ENCODE measurements around the gene USP17L15. TPM values are rescaled to one million over a fixed set of nuclear protein-coding genes. Genes with fewer than 3 reads are reported as not detected.
"Not testable (repeated sequence)": the region's sequence is repeated elsewhere in the genome, so short reads cannot be mapped to it uniquely, and the experiment has no call there.

USP17L15 gene
- total and polyA plus RNA-seq, 2 donors (not counting 1 experiment from before 2014, with no cell fraction given) = not detected

DNA sequence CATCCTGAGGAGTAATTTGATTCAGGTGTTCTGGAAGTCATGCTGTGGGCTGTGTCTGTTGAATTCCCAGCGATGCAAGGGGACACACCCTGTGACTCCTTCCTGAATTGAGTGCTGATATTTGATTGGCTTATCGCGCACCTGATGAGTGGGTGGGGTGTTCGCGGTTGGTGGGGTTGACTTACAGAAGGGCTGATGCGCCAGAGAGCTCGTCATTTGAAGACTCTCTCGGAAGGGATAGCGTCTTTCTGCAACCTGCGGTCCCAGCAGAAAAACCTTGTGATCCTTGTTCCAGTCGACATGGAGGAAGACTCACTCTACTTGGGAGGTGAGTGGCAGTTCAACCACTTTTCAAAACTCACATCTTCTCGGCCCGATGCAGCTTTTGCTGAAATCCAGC lies 28.4 kb downstream of the USP17L15 start, which contains the start of gene USP17L21:
USP17L21 (plus strand) TSS at position 301 of the 400 bp plus-strand sequence; CDS start at position 301, 0 bp downstream.
- not testable (repeated sequence) for H4K20me1 ChIP-seq (ENCODE audit: control insufficient read depth, extremely low read depth, insufficient read depth, low read length); DNase-seq (ENCODE audit: low read depth in 2 of 2); H3K36me3 ChIP-seq (ENCODE audit: control insufficient read depth, insufficient read depth, low read length); H3K27me3 ChIP-seq (ENCODE audit: control insufficient read depth, insufficient read depth, low read length); H3K79me2 ChIP-seq (ENCODE audit: control insufficient read depth, insufficient read depth, low read length); H3K9ac ChIP-seq (ENCODE audit: insufficient read depth, low read length); H3K4me3 ChIP-seq (replicated peaks in 1 of 4; ENCODE audit: control extremely low read depth in 1 of 4, insufficient read depth in 1 of 4, low read depth in 3 of 4, low read length in 4 of 4); H3K27ac ChIP-seq (ENCODE audit: insufficient read depth, low read length); H3K4me1 ChIP-seq (ENCODE audit: control insufficient read depth, extremely low read depth, insufficient read depth, low read length); H3K9me3 ChIP-seq (ENCODE audit: control insufficient read depth, insufficient read depth, low read depth, low read length); H2AFZ ChIP-seq (ENCODE audit: low read length); H3K4me2 ChIP-seq (ENCODE audit: extremely low read depth, insufficient read depth, low read length)

DNA sequence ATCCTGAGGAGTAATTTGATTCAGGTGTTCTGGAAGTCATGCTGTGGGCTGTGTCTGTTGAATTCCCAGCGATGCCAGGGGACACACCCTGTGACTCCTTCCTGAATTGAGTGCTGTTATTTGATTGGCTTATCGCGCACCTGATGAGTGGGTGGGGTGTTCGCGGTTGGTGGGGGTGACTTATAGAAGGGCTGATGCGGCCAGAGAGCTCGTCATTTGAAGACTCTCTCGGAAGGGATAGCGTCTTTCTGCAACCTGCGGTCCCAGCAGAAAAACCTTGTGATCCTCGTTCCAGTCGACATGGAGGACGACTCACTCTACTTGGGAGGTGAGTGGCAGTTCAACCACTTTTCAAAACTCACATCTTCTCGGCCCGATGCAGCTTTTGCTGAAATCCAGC lies 33.1 kb downstream of the USP17L15 start, which contains the start of gene USP17L22:
USP17L22 (plus strand) TSS at position 301 of the 400 bp plus-strand sequence; CDS start at position 301, 0 bp downstream.
- not testable (repeated sequence) for H3K4me1 ChIP-seq (ENCODE audit: control insufficient read depth, extremely low read depth, insufficient read depth, low read length); H3K9ac ChIP-seq (ENCODE audit: insufficient read depth, low read length); H3K4me3 ChIP-seq (replicated peaks in 1 of 4; ENCODE audit: control extremely low read depth in 1 of 4, insufficient read depth in 1 of 4, low read depth in 3 of 4, low read length in 4 of 4); H3K4me2 ChIP-seq (ENCODE audit: extremely low read depth, insufficient read depth, low read length); DNase-seq (ENCODE audit: low read depth in 2 of 2); H3K27ac ChIP-seq (ENCODE audit: insufficient read depth, low read length); H3K79me2 ChIP-seq (ENCODE audit: control insufficient read depth, insufficient read depth, low read length); H2AFZ ChIP-seq (ENCODE audit: low read length); H3K9me3 ChIP-seq (ENCODE audit: control insufficient read depth, insufficient read depth, low read depth, low read length); H4K20me1 ChIP-seq (ENCODE audit: control insufficient read depth, extremely low read depth, insufficient read depth, low read length); H3K27me3 ChIP-seq (ENCODE audit: control insufficient read depth, insufficient read depth, low read length); H3K36me3 ChIP-seq (ENCODE audit: control insufficient read depth, insufficient read depth, low read length)

DNA sequence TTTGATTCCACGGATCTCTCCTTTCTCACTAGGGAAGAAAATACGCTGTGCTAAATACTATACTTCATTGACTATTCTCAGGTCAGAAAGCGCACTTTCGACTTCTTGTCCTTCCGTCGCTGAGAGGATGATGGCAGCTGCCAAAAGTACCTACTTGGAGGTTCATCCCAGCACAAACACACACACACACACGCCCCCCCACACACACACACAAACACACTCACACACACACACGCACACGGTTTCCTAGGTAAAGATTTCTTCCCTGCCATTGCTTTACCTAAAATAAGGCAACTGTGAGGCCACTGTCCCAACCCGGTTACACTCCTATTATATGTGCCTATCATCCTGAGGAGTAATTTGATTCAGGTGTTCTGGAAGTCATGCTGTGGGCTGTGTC lies 37.5 kb downstream of the USP17L15 start:
- H2AFZ ChIP-seq (ENCODE audit: low read length); H4K20me1 ChIP-seq (ENCODE audit: control insufficient read depth, extremely low read depth, insufficient read depth, low read length); H3K79me2 ChIP-seq (ENCODE audit: control insufficient read depth, insufficient read depth, low read length); H3K9ac ChIP-seq (ENCODE audit: insufficient read depth, low read length); H3K4me1 ChIP-seq (ENCODE audit: control insufficient read depth, extremely low read depth, insufficient read depth, low read length); H3K27ac ChIP-seq (ENCODE audit: insufficient read depth, low read length); H3K4me2 ChIP-seq (ENCODE audit: extremely low read depth, insufficient read depth, low read length); DNase-seq (ENCODE audit: low read depth in 2 of 2); H3K4me3 ChIP-seq (replicated peaks in 1 of 4; ENCODE audit: control extremely low read depth in 1 of 4, insufficient read depth in 1 of 4, low read depth in 3 of 4, low read length in 4 of 4); H3K27me3 ChIP-seq (ENCODE audit: control insufficient read depth, insufficient read depth, low read length); H3K9me3 ChIP-seq (ENCODE audit: control insufficient read depth, insufficient read depth, low read depth, low read length); H3K36me3 ChIP-seq (ENCODE audit: control insufficient read depth, insufficient read depth, low read length): not testable (repeated sequence)

Other genes with a start within 250 kb of the USP17L15 start
- not detected in 2 replicates for gene FAM90A26, start 64.0 kb upstream of the USP17L15 start, total RNA-seq
- gene FAM90A26, start 64.0 kb upstream of the USP17L15 start, polyA plus RNA-seq = not detected in 2 replicates
- gene USP17L10, start 23.7 kb upstream of the USP17L15 start, total RNA-seq = not detected in 2 replicates
- gene USP17L10, start 23.7 kb upstream of the USP17L15 start, polyA plus RNA-seq = not detected in 2 replicates
- not detected in 2 replicates for gene USP17L11, start 19.0 kb upstream of the USP17L15 start, total RNA-seq
- gene USP17L11, start 19.0 kb upstream of the USP17L15 start, polyA plus RNA-seq = not detected in 2 replicates
- gene USP17L12, start 14.2 kb upstream of the USP17L15 start, total RNA-seq = not detected in 2 replicates
- gene USP17L12, start 14.2 kb upstream of the USP17L15 start, polyA plus RNA-seq = not detected in 2 replicates
- gene USP17L13, start 9.5 kb upstream of the USP17L15 start, total RNA-seq = not detected in 2 replicates
- not detected in 2 replicates for gene USP17L13, start 9.5 kb upstream of the USP17L15 start, polyA plus RNA-seq
- not detected in 2 replicates for gene USP17L17, start 9.5 kb downstream of the USP17L15 start, total RNA-seq
- gene USP17L17, start 9.5 kb downstream of the USP17L15 start, polyA plus RNA-seq = not detected in 2 replicates
- gene USP17L18, start 14.2 kb downstream of the USP17L15 start, total RNA-seq = not detected in 2 replicates
- gene USP17L18, start 14.2 kb downstream of the USP17L15 start, polyA plus RNA-seq = not detected in 2 replicates
- not detected in 2 replicates for gene USP17L19, start 19.0 kb downstream of the USP17L15 start, total RNA-seq
- gene USP17L19, start 19.0 kb downstream of the USP17L15 start, polyA plus RNA-seq = not detected in 2 replicates
- not detected in 2 replicates for gene USP17L20, start 23.7 kb downstream of the USP17L15 start, total RNA-seq
- not detected in 2 replicates for gene USP17L20, start 23.7 kb downstream of the USP17L15 start, polyA plus RNA-seq
- gene USP17L21, start 28.5 kb downstream of the USP17L15 start, total RNA-seq = not detected in 2 replicates
- not detected in 2 replicates for gene USP17L21, start 28.5 kb downstream of the USP17L15 start, polyA plus RNA-seq
- not detected in 2 replicates for gene USP17L22, start 33.2 kb downstream of the USP17L15 start, total RNA-seq
- not detected in 2 replicates for gene USP17L22, start 33.2 kb downstream of the USP17L15 start, polyA plus RNA-seq
- gene USP17L24, start 90.8 kb downstream of the USP17L15 start, total RNA-seq = not detected in 2 replicates
- gene USP17L24, start 90.8 kb downstream of the USP17L15 start, polyA plus RNA-seq = not detected in 2 replicates
- not detected in 2 replicates for gene USP17L25, start 95.5 kb downstream of the USP17L15 start, total RNA-seq
- gene USP17L25, start 95.5 kb downstream of the USP17L15 start, polyA plus RNA-seq = not detected in 2 replicates
- gene USP17L26, start 100.3 kb downstream of the USP17L15 start, total RNA-seq = not detected in 2 replicates
- not detected in 2 replicates for gene USP17L26, start 100.3 kb downstream of the USP17L15 start, polyA plus RNA-seq
- not detected in 2 replicates for gene USP17L5, start 105.0 kb downstream of the USP17L15 start, total RNA-seq
- not detected in 2 replicates for gene USP17L5, start 105.0 kb downstream of the USP17L15 start, polyA plus RNA-seq
- not detected in 2 replicates for gene USP17L27, start 109.8 kb downstream of the USP17L15 start, total RNA-seq
- not detected in 2 replicates for gene USP17L27, start 109.8 kb downstream of the USP17L15 start, polyA plus RNA-seq
- gene USP17L28, start 114.5 kb downstream of the USP17L15 start, total RNA-seq = not detected in 2 replicates
- gene USP17L28, start 114.5 kb downstream of the USP17L15 start, polyA plus RNA-seq = not detected in 2 replicates
- not detected in 2 replicates for gene USP17L29, start 119.3 kb downstream of the USP17L15 start, total RNA-seq
- not detected in 2 replicates for gene USP17L29, start 119.3 kb downstream of the USP17L15 start, polyA plus RNA-seq
- gene USP17L30, start 128.7 kb downstream of the USP17L15 start, total RNA-seq = not detected in 2 replicates
- gene USP17L30, start 128.7 kb downstream of the USP17L15 start, polyA plus RNA-seq = not detected in 2 replicates
- gene DEFB131A, start 210.0 kb downstream of the USP17L15 start, total RNA-seq = not detected in 2 replicates
- not detected in 2 replicates for gene DEFB131A, start 210.0 kb downstream of the USP17L15 start, polyA plus RNA-seq